Adipocyte (in vitro differentiated cells): ENCODE results near the gene LPIN1.
A peak's percentile ranks its signal among the peaks of the same experiment; 100 is the strongest.

Experiments used
- DNase-seq: peaks from one replicate; pipeline ENCODE4 v3.0.0-alpha.2; 2015; ENCODE audit warnings: low read depth
- H3K27me3 ChIP-seq: replicated peaks from 2 replicates; pipeline ENCODE4 v1.7.0; 2013; ENCODE audit warnings: mild to moderate bottlenecking, low read length, moderate library complexity; ENCODE audit not compliant: control insufficient read depth, insufficient read depth
- H3K36me3 ChIP-seq: 2 replicates; pipeline ENCODE4 v1.7.0; 2013; ENCODE audit warnings: low read length, mild to moderate bottlenecking, moderate library complexity; ENCODE audit not compliant: control insufficient read depth, insufficient read depth, severe bottlenecking
- H3K4me1 ChIP-seq: 2 replicates; pipeline ENCODE4 v1.7.0; 2013; ENCODE audit warnings: mild to moderate bottlenecking, low read length, moderate library complexity; ENCODE audit not compliant: control insufficient read depth, insufficient read depth
- H3K4me3 ChIP-seq: 2 replicates; pipeline ENCODE4 v1.7.0; 2013; ENCODE audit warnings: mild to moderate bottlenecking, low read length, moderate library complexity
- H3K9ac ChIP-seq: 2 replicates; pipeline ENCODE4 v1.7.0; 2013; ENCODE audit warnings: mild to moderate bottlenecking, low read length, moderate library complexity
- H3K9me3 ChIP-seq: 2 replicates; pipeline ENCODE4 v1.7.0; 2013; ENCODE audit warnings: mild to moderate bottlenecking, low read length, moderate library complexity; ENCODE audit not compliant: control insufficient read depth

Gene LPIN1

DNA sequence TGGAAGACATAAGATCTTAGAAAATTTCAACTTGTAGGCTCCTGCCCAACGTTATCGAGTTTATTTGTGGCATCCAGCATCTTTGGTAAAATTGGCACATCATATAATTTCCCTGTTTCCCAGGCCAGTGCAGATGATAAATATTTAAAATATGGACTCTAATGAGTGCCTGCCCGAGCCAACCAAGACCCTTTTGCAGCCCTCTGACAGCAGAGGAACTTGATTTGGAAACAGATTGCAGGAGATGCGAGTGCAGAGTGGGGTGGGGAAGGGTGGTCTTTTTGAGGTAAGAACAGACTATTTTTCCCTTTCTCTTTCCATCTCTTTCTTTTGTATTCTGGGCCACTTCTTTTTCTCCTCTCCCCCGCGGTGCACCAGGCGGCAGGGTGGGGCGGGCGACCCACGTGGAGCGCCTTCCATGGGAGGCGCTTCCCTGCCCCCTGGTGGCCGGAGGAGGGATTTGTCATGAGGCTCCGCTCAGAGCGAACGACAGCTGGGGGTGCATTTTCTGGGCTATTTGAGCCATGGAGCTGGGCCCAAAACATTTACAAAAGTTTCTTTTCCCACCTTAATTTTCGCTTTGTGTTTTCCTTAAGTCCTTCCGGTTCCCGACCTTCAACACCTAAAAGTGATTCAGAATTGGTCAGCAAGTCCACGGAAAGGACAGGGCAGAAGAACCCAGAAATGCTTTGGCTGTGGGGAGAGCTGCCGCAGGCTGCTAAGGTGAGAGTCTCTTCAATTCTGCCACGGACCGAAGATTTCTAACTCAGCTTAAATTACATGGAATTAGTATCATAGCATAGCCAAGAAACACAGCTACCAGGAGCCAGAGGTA is 32.7 kb downstream of the LPIN1 start:
- Histone ChIP-seq H3K4me3 (no peak overlapping the region), H3K9ac (peak overlapping the region; percentile 52), H3K36me3 (peaks cover 94% of the 10 kb centered on the region), H3K9me3 (no peaks in the 10 kb centered on the region), H3K27me3 (no peaks in the 10 kb centered on the region), H3K4me1 (peaks cover 20% of the 10 kb centered on the region)
- peak; percentile 90 for DNase-seq

DNA sequence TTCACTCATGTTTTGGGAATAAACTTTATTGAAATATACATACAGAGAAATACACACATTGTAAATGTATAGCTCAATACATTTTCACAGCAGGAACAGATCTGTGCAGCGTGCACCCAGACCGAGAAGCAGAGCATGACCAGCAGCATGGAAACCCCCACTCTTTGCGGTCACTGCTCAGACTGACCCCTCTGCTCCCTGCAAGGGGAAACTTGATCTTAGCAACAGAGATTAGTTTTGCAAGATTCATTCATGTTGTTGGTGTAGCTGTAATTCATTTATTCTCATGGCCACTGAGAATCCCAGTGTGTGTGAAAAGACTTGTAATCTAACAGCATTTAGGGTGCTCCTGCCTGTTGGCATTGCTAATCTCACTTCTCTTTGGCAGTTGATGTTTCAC is 35.2 kb downstream of the LPIN1 start:
- Histone ChIP-seq H3K4me3 (no peak overlapping the region), H3K4me1 (peaks cover 8% of the 10 kb centered on the region), H3K9me3 (no peaks in the 10 kb centered on the region), H3K36me3 (peaks cover 95% of the 10 kb centered on the region), H3K9ac (no peak overlapping the region), H3K27me3 (no peaks in the 10 kb centered on the region)
- no peak for DNase-seq

- DNase-seq: no peak
- H3K4me3 ChIP-seq: no peak overlapping the region
Measured at GRCh38 chr2:11784280-11784679, 37.8 kb downstream of the LPIN1 start.

DNA sequence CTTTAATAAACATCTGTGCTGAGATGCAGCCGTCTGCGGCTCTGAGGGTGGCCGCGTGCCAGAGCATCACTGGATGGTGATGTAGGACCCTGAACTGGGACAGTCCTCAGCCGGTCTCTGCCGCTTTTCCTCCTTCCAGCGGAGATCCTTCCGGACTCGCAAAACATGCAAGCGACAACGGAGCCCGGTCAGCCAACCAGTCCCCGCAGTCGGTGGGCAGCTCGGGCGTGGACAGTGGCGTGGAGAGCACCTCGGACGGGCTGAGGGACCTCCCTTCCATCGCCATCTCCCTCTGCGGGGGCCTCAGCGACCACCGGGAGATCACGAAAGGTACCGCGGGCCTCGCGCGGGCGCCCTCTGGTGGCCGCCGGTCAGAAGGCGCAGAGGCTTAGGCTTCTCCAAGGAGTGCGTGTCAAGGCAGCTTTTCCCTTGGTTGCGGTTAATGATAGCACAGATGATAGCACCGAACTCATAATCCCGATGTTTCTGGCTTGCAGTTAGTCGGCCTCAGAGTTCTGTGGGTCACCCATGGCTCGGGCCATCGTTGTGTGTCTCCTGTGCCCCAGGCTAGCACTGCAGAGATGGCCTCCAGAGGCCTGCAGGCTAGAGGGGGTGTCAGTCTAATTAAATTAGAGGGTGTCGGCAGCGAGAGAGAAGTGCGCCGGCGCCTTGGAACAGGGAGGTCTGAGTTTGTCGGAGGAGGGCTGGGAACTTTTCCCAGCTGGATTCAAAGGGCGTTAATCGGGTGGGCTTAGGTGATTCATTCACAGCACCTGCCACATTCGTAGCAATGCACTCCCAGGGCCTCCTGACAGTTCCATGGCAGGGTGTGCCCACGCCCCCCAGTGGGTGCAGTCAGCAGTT is 38.5 kb downstream of the LPIN1 start:
- Histone ChIP-seq H3K9me3 (no peaks in the 10 kb centered on the region), H3K4me3 (no peak overlapping the region), H3K36me3 (peaks cover 100% of the 10 kb centered on the region), H3K4me1 (no peaks in the 10 kb centered on the region), H3K27me3 (no peaks in the 10 kb centered on the region), H3K9ac (no peak overlapping the region)
- peak; percentile 71 for DNase-seq

More at GRCh38 chr2:11784280-11784679, 37.8 kb downstream of the LPIN1 start:
- no peaks in the 10 kb centered on the region for H3K4me1 ChIP-seq
- H3K9ac ChIP-seq: no peak overlapping the region
- H3K9me3 ChIP-seq: no peaks in the 10 kb centered on the region
- peaks cover 100% of the 10 kb centered on the region for H3K36me3 ChIP-seq
- H3K27me3 ChIP-seq: no peaks in the 10 kb centered on the region

DNA sequence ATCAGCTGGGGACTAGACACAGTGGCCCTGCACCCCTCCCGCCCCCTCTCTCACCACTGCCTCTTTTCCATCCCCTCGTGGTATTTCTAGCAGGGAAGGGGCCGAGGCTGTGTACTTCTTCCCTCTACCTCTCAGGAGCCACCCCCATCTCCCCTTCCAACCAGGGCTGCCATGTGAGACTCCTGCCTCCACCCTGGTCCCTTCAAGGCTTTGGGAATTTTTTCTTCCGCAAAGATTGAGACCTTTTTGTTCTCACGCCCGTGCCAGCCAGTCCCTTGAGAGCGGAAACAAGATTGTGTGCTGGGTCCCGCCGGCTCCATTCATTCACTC is 39.1 kb downstream of the LPIN1 start:
- Histone ChIP-seq H3K36me3 (peaks cover 100% of the 10 kb centered on the region), H3K9ac (no peak overlapping the region), H3K27me3 (no peaks in the 10 kb centered on the region), H3K4me1 (no peaks in the 10 kb centered on the region), H3K9me3 (no peaks in the 10 kb centered on the region), H3K4me3 (no peak overlapping the region)
- DNase-seq: no peak

DNA sequence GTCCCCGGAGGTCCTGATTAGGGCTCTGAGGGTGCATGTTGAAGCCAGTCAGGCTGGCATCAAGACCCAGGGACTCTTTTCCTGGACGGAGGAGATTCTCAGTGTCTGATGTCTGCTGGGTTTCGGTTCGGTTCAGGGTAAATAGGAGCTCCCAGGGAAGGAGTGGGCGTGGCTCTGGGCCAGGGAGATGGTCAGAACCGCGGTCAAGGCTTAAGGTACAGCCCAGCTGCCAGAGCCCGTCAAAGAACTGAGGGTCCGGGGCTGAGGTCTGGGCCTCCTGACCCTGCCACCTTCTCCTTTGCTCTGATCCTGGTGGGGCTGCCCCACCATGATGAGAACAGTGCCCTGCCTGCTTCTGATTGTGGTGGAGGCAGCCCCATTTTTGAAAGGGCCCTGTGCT is 39.8 kb downstream of the LPIN1 start:
- DNase-seq: no peak
- Histone ChIP-seq H3K36me3 (peaks cover 100% of the 10 kb centered on the region), H3K4me3 (no peak overlapping the region), H3K27me3 (no peaks in the 10 kb centered on the region), H3K4me1 (no peaks in the 10 kb centered on the region), H3K9me3 (no peaks in the 10 kb centered on the region), H3K9ac (no peak overlapping the region)

DNA sequence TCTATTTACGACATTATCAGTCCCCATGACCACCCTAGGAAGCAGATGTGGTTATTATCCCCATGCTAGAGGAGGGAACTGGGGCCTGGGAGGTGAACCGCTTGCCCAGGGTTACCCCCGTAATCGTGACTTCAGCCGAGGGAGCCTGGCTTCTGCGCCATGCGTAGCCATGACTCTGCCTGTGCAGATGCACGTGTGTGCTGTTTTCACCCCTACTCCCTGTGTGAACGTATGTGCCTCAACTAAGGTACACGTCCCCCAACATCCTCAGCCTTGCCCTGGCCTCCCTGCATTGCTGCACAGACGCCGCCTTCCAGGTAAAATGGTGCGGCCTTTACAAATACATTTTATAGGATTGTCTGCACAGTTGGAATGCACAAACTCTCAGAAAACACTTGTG is 40.2 kb downstream of the LPIN1 start:
- Histone ChIP-seq H3K9ac (no peak overlapping the region), H3K4me1 (no peaks in the 10 kb centered on the region), H3K27me3 (no peaks in the 10 kb centered on the region), H3K9me3 (no peaks in the 10 kb centered on the region), H3K4me3 (no peak overlapping the region), H3K36me3 (peaks cover 100% of the 10 kb centered on the region)
- no peak for DNase-seq

- peaks cover under 1% of the 10 kb centered on the region for H3K4me1 ChIP-seq
- DNase-seq: no peak
Measured at GRCh38 chr2:11787991-11788390, 41.6 kb downstream of the LPIN1 start.

DNA sequence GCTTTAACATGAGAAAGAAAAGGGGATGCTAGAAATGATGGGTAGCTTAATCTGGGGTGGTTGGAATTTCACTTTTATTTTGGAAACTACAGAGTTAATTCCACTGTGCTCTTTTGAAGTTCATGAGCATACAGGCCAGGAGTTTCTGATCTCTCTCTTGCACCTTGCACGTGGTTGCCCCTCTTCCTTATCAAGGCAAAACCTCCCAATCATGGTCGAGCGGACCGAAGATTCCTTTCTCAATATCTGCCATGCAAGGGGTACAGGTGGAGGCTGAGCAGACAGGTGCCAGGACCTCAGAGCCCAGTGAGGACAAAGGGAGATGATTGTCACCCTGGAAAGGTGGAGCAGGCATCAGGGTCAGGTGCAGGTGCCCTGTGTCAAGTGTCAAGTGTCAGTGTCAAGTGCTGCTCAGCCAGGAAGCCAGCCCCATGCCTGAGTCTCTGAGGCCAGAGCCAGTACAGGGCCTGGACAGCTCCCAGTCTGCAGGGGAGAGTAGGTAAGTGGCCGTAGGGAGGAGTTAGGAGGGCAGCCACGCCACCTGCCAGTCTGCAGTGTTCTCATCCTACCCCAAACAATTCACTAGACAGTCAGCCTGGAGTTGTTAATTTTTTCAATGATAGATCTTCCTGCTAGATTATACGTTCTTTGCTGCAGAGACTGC is 42.2 kb downstream of the LPIN1 start:
- Histone ChIP-seq H3K36me3 (peaks cover 100% of the 10 kb centered on the region), H3K9ac (no peak overlapping the region)
- no peak for DNase-seq

More at GRCh38 chr2:11787991-11788390, 41.6 kb downstream of the LPIN1 start:
- peaks cover 100% of the 10 kb centered on the region for H3K36me3 ChIP-seq
- no peaks in the 10 kb centered on the region for H3K27me3 ChIP-seq
- H3K4me3 ChIP-seq: no peak overlapping the region
- H3K9me3 ChIP-seq: no peaks in the 10 kb centered on the region
- H3K9ac ChIP-seq: no peak overlapping the region

DNA sequence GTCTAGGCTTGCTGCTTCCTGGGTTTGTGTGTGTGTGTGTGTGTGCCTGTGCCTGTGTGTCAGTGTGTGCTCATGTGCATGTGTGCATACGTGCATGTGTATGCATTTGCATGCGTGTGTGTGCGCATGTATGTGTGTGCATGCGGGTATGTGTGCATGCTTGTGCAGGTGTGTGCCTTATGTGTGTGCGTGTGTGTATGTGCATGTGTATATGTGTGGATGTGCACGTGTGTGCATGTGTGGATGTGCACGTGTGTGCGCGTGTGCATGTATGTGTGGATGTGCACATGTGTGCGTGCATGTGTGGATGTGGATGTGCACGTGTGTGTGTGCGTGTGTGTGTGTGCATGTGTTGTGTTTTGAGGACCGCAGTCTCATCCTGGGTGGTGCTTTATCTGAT is 42.8 kb downstream of the LPIN1 start:
- Histone ChIP-seq H3K4me1 (peaks cover 6% of the 10 kb centered on the region), H3K27me3 (no peaks in the 10 kb centered on the region), H3K9me3 (no peaks in the 10 kb centered on the region), H3K9ac (no peak overlapping the region), H3K36me3 (peaks cover 100% of the 10 kb centered on the region), H3K4me3 (no peak overlapping the region)
- DNase-seq: no peak

More for the DNA sequence above, 42.2 kb downstream of the LPIN1 start:
- Histone ChIP-seq H3K4me3 (no peak overlapping the region), H3K9me3 (no peaks in the 10 kb centered on the region), H3K4me1 (peaks cover 6% of the 10 kb centered on the region), H3K27me3 (no peaks in the 10 kb centered on the region)

DNA sequence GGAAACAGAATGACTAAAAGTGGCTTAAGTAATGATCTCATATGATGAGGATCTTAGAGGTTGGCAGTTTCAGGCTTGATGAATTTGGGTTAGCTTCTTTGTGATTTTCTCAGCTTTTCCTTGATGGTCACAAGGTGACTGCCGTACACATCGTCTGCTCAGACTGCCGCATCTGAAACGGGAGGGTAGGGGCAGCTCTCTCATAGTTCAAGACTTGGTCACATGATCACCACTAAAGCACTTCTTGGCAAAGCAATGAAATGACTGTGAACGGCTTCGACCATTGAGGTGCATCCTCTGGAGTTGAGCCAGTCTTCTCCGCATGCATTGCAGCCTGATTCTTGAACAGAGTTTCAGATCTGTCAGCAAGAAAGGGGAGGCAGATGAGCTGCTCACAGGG is 43.8 kb downstream of the LPIN1 start:
- Histone ChIP-seq H3K4me3 (no peak overlapping the region), H3K36me3 (peaks cover 100% of the 10 kb centered on the region), H3K27me3 (no peaks in the 10 kb centered on the region), H3K9ac (no peak overlapping the region), H3K9me3 (no peaks in the 10 kb centered on the region), H3K4me1 (peaks cover 9% of the 10 kb centered on the region)
- no peak for DNase-seq
